AG10803 (cell line): Measurements from ENCODE around the gene CLASP1.

Source experiments
- DNase-seq: peaks from one replicate; pipeline ENCODE4 v3.0.0; 2010; ENCODE audit warnings: low read depth
- H3K4me3 ChIP-seq: 2 replicates; pipeline ENCODE4 v1.5.1; 2011; ENCODE audit warnings: mild to moderate bottlenecking, low read length, control low read depth
- TF ChIP-seq, protein P1 (sequence below): conservative IDR thresholded peaks from 2 replicates; pipeline ENCODE4 v1.5.1; 2011; ENCODE audit warnings: mild to moderate bottlenecking, low read length, control low read depth, inconsistent platforms

The CLASP1 gene

GRCh38 chr2:121577381-121577780 is 71.9 kb downstream of the CLASP1 start:
- TF ChIP-seq, protein P1, sequence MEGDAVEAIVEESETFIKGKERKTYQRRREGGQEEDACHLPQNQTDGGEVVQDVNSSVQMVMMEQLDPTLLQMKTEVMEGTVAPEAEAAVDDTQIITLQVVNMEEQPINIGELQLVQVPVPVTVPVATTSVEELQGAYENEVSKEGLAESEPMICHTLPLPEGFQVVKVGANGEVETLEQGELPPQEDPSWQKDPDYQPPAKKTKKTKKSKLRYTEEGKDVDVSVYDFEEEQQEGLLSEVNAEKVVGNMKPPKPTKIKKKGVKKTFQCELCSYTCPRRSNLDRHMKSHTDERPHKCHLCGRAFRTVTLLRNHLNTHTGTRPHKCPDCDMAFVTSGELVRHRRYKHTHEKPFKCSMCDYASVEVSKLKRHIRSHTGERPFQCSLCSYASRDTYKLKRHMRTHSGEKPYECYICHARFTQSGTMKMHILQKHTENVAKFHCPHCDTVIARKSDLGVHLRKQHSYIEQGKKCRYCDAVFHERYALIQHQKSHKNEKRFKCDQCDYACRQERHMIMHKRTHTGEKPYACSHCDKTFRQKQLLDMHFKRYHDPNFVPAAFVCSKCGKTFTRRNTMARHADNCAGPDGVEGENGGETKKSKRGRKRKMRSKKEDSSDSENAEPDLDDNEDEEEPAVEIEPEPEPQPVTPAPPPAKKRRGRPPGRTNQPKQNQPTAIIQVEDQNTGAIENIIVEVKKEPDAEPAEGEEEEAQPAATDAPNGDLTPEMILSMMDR: no peak
- H3K4me3 ChIP-seq: no peak overlapping the region
- no peak for DNase-seq

- TF ChIP-seq, protein P1: no peak
- no peak overlapping the region for H3K4me3 ChIP-seq
- no peak for DNase-seq
Observed at GRCh38 chr2:121576263-121576662, 73.0 kb downstream of the CLASP1 start.

GRCh38 chr2:121575800-121576199 is 73.5 kb downstream of the CLASP1 start:
- H3K4me3 ChIP-seq: no peak overlapping the region
- DNase-seq: no peak
- TF ChIP-seq, protein P1: no peak

DNA sequence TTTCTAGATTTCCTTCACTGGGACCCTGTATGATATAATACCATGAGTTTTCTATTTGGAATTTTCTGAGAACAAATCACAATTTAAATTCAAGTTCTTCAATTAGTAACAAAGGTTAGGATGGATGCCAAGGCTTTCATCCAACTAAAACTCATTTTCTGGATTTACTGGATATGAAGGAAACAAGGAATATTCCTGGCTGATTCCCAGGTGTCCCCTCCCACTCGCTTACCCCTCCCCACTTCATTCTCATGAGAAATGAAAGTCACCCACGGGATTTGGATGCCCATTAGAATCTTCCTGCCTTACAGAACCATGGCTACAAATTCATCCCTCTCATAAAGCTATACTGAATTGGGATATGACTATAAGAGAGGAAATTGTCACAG is 78.6 kb downstream of the CLASP1 start:
- DNase-seq: no peak
- no peak overlapping the region for H3K4me3 ChIP-seq
- TF ChIP-seq, protein P1: no peak

DNA sequence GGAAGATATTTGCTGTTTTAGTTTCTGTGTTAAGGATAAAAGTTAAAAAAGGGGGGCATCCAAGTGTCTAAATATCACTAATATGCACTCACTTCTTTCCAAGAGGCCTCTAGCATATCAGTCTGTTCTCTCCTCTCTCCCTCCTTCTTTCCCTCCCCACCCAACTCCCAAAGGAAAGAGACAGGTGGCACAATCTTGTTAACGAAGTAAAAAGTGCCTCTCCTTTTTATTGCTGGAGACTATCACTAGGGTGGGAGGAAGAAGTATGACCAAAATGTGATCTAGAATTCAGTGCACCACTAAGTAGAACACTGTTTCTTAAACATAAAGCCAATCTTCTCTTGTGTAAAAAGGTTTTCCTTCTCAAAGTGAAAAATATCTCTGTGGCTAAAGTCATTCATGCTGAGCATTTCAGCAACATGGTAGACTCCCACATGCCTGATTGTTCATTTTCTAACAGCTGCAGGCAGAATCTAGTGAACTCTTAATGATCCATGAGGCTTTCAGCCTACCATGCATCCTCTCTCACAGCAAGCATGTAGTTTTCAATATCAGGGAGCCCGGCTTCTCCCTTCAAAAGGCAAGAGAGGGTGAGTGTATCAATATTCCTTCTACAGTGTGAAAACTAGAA is 79.1 kb downstream of the CLASP1 start:
- DNase-seq: no peak
- TF ChIP-seq, protein P1: no peak

GRCh38 chr2:121567957-121568409 is 81.3 kb downstream of the CLASP1 start:
- DNase-seq: no peak
- TF ChIP-seq, protein P1: no peak
- H3K4me3 ChIP-seq: no peak overlapping the region

More for the DNA sequence above, 79.1 kb downstream of the CLASP1 start:
- no peak overlapping the region for H3K4me3 ChIP-seq

GRCh38 chr2:121567452-121567851 is 81.8 kb downstream of the CLASP1 start:
- TF ChIP-seq, protein P1: no peak
- DNase-seq: no peak
- H3K4me3 ChIP-seq: no peak overlapping the region
